ENCODE results near the gene CDKAL1. TPM values are rescaled to one million over a fixed set of nuclear protein-coding genes. Genes with fewer than 3 reads are reported as not detected.

The CDKAL1 gene
- total and polyA plus RNA-seq, 9 of the 15 experiments (the other 6 are each of a cell fraction or from before 2014, with no cell fraction given) = 11.2 to 36.3 (median 20.1) TPM

DNA sequence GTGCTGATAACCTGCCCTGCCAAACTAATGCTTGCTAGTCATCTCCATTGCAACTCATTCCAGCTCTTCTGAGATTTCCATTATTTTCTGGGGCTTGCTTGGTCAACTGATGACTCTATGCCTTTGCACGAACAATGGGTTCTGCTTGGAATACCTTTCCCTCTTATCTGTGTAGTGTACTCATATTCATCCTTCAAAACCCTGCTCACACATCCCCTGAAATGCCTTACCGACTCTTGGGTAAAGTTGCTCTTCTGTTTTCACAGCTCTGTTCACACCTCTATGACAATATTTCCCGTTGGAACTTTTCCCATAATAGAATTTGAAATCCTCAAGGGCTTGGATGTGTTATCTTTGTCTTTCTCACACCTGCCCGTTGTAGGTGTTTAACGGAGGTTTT lies 728.2 kb downstream of the CDKAL1 start:
- in situ Hi-C loops (cut with MboI) (no loop called here), intact Hi-C loops (cut with micrococcal nuclease) (no loop called here)
- no peak for FAIRE-seq
- H3K27me3 ChIP-seq (ENCODE audit: control insufficient read depth in 2 of 2, insufficient read depth in 2 of 2, low read length in 2 of 2) = no peaks in the 10 kb centered on the region; a peak in 1 of 5 replicates
- H3K9me3 ChIP-seq (replicated peaks; ENCODE audit: control insufficient read depth, insufficient read depth, low read depth, low read length) = no peaks in the 10 kb centered on the region
- BruUV-seq (replicated peaks) = no TSS peak
- no peak for DNase-seq (ENCODE audit: extremely low read depth in 1 of 4, low spot score in 3 of 4)
- H3K4me3 ChIP-seq = no peak overlapping the region
- no peak for ATAC-seq
- no peaks in the 10 kb centered on the region for H3K36me3 ChIP-seq (ENCODE audit: control insufficient read depth, insufficient read depth, low read length)
- H3K9me1 ChIP-seq (ENCODE audit: control insufficient read depth, insufficient read depth, low read length) = no peaks in the 10 kb centered on the region
- 15% methylated on average over 5 of the region's 5 CpGs for WGBS (ENCODE audit: insufficient coverage, low coverage, missing lambda C conversion rate)
- CTCF ChIA-PET (ENCODE audit: low intra/inter-chr PET ratio) = no interaction called here
- TF ChIP-seq ZBTB1 (CRISPR knock-in tag; IDR thresholded peaks at IDR 0.05; ENCODE audit: borderline replicate concordance, low read depth) (no peak), GTF3C2 (IDR thresholded peaks at IDR 0.05; ENCODE audit: borderline replicate concordance, extremely low read depth, insufficient read length) (no peak), U2AF1 (optimal IDR thresholded peaks at IDR 0.05; ENCODE audit: low read depth, low read length) (no peak), HNRNPUL1 (IDR thresholded peaks at IDR 0.05; ENCODE audit: low read length) (no peak), HDAC2 (IDR thresholded peaks at IDR 0.05) (no peak), JUN (IDR thresholded peaks at IDR 0.05; ENCODE audit: borderline replicate concordance, low read depth, low read length) (no peak), JUN (CRISPR knock-in tag; IDR thresholded peaks at IDR 0.05; ENCODE audit: borderline replicate concordance) (no peak)
- no peak overlapping the region for H2AFZ ChIP-seq (ENCODE audit: low read depth, low read length)
- POLR2A ChIA-PET = interaction anchor here (1.3 kb wide), 1 partner anchor 8 kb away, joined by 4 read pairs; no protein-coding TSS in a partner anchor
- no peaks in the 10 kb centered on the region for H3K79me2 ChIP-seq (ENCODE audit: control insufficient read depth, insufficient read depth, low read length)
- peaks cover 5 to 17% of the 10 kb centered on the region in 2 experiments for H3K4me1 ChIP-seq (replicated peaks in 1 of 2; ENCODE audit: control insufficient read depth in 2 of 2, insufficient read depth in 2 of 2, low read length in 2 of 2)
- no peak overlapping the region for H3K4me2 ChIP-seq (ENCODE audit: insufficient read depth, low read length)
- no peaks in the 10 kb centered on the region for H4K20me1 ChIP-seq (replicated peaks; ENCODE audit: control insufficient read depth, insufficient read depth, low read length)
- no peak overlapping the region for H3K27ac ChIP-seq (ENCODE audit: extremely low read depth, low read depth, low read length)
- no peak overlapping the region for H3K9ac ChIP-seq (ENCODE audit: insufficient read depth in 1 of 2, low read depth in 2 of 2, low read length in 2 of 2)

Measured in K562 (cell line).